B cell (primary cell): ENCODE results near the gene TNPO3. TPM values are rescaled to one million over a fixed set of nuclear protein-coding genes. Genes with fewer than 3 reads are reported as not detected.

ENCODE experiments used
- ATAC-seq: fragments of 200-7000 bp; cut with Tn5 transposase; one replicate; pipeline ENCODE4 v1.10.0; 2021; ENCODE audit warnings: low read depth, mild to moderate bottlenecking, moderate number of reproducible peaks, moderate library complexity
- CTCF ChIA-PET: fragments of 350-600 bp; sonication (Branson Sonifier 250); formaldehyde crosslinking; loops from one replicate; lab custom pipeline; 2021; ENCODE audit warnings: antibody characterized with exemption, inconsistent platforms; lab: Charles Lee
- POLR2A ChIA-PET: fragments of 350-600 bp; sonication (Branson Sonifier 250); formaldehyde crosslinking; loops from one replicate; lab custom pipeline; 2021; ENCODE audit warnings: antibody characterized with exemption; lab: Charles Lee
- DNase-seq: peaks from one replicate; pipeline ENCODE4 v3.0.0; 2013
- H2AFZ ChIP-seq: 2 replicates; pipeline ENCODE4 v1.6.1; 2012; ENCODE audit warnings: mild to moderate bottlenecking, low read depth, low read length; ENCODE audit not compliant: insufficient read depth, poor library complexity, severe bottlenecking
- H3K27ac ChIP-seq, 2 donors: 1 replicate in 1 of 2; 2 replicates in 1 of 2; pipeline ENCODE4 v1.5.1; 2012 to 2013; ENCODE audit warnings: low read length in 2 of 2, mild to moderate bottlenecking in 2 of 2, moderate library complexity in 1 of 2
- H3K27me3 ChIP-seq, 4 experiments: fragments of 200-600 bp in 1 of 4; sonication (generic) in 1 of 4; replicated peaks in 1 of 4; 1 replicate in 2 of 4; 2 replicates in 2 of 4; pipeline versions ENCODE4 v1.6.1 to v1.7.0; 2013 to 2016; ENCODE audit warnings: low read length in 3 of 4, mild to moderate bottlenecking in 2 of 4, mixed read lengths in 1 of 4, moderate library complexity in 1 of 4; ENCODE audit not compliant: insufficient read depth in 4 of 4, control insufficient read depth in 3 of 4; ENCODE audit errors: control extremely low read depth in 1 of 4
- H3K36me3 ChIP-seq, 2 experiments: replicated peaks in 1 of 2; 1 replicate in 1 of 2; 2 replicates in 1 of 2; pipeline versions ENCODE4 v1.6.1 to v1.7.1; 2013; ENCODE audit warnings: low read length in 1 of 2; ENCODE audit not compliant: insufficient read depth in 2 of 2, control insufficient read depth in 1 of 2; ENCODE audit errors: control extremely low read depth in 1 of 2, extremely low read depth in 1 of 2
- H3K4me1 ChIP-seq, 2 donors: fragments of 200-600 bp in 1 of 2; sonication (generic) in 1 of 2; 1 replicate in 1 of 2; 2 replicates in 1 of 2; pipeline versions ENCODE4 v1.5.1 to v1.6.1; 2013 to 2017; ENCODE audit warnings: low read length in 2 of 2; ENCODE audit not compliant: control insufficient read depth in 2 of 2, insufficient read depth in 2 of 2
- H3K4me2 ChIP-seq: replicated peaks from 2 replicates; pipeline ENCODE3; 2012; ENCODE audit warnings: mild to moderate bottlenecking, low read depth, low read length; ENCODE audit not compliant: poor library complexity, severe bottlenecking
- H3K4me3 ChIP-seq, 5 experiments: fragments of 200-600 bp in 1 of 5; sonication (generic) in 1 of 5; 1 replicate in 3 of 5; 2 replicates in 2 of 5; pipeline versions ENCODE4 v1.5.1 to v1.7.0; 2011 to 2016; ENCODE audit warnings: low read length in 4 of 5, mild to moderate bottlenecking in 4 of 5, low read depth in 2 of 5, control low read depth in 1 of 5, moderate library complexity in 1 of 5; ENCODE audit not compliant: insufficient read depth in 1 of 5; ENCODE audit errors: control extremely low read depth in 1 of 5, extremely low read depth in 1 of 5
- H3K79me2 ChIP-seq: fragments of 200-600 bp; sonication (generic); one replicate; pipeline ENCODE4 v1.6.0; 2016; ENCODE audit warnings: low read length; ENCODE audit not compliant: control insufficient read depth, insufficient read depth
- H3K9ac ChIP-seq: fragments of 200-600 bp; sonication (generic); 2 replicates; pipeline ENCODE4 v1.6.1; 2017; ENCODE audit warnings: mild to moderate bottlenecking, low read length, moderate library complexity
- H3K9me3 ChIP-seq, 3 donors: one replicate each; pipeline versions ENCODE4 v1.6.1 to v1.7.1; 2013; ENCODE audit warnings: low read length in 2 of 3; ENCODE audit not compliant: control insufficient read depth in 2 of 3, insufficient read depth in 1 of 3; ENCODE audit errors: control extremely low read depth in 1 of 3
- H4K20me1 ChIP-seq: 2 replicates; pipeline ENCODE4 v1.6.0; 2012; ENCODE audit warnings: mild to moderate bottlenecking, low read length; ENCODE audit not compliant: insufficient read depth, control insufficient read depth, poor library complexity, severe bottlenecking
- H3K27ac Mint-ChIP-seq: one replicate; pipeline ENCODE4 v1.8.0; 2021; ENCODE audit warnings: mixed read lengths
- H3K27me3 Mint-ChIP-seq: one replicate; pipeline ENCODE4 v1.8.0; 2021; ENCODE audit warnings: mixed read lengths
- H3K4me1 Mint-ChIP-seq: one replicate; pipeline ENCODE4 v1.8.0; 2021; ENCODE audit warnings: mixed read lengths
- H3K4me3 Mint-ChIP-seq: one replicate; pipeline ENCODE4 v1.8.0; 2021; ENCODE audit warnings: mixed read lengths
- H3K9me3 Mint-ChIP-seq: one replicate; pipeline ENCODE4 v1.8.0; 2022; ENCODE audit warnings: mixed read lengths; ENCODE audit not compliant: insufficient read depth
- EZH2 ChIP-seq: IDR thresholded peaks from 2 replicates; pipeline ENCODE4 v1.6.1; 2012; ENCODE audit warnings: borderline replicate concordance, low read depth, mild to moderate bottlenecking, moderate library complexity, low read length; ENCODE audit not compliant: insufficient read depth, poor library complexity, severe bottlenecking
- WGBS: methylation state at CpG from one replicate; pipeline ENCODE4 v1.1.5; 2013; ENCODE audit warnings: missing lambda C conversion rate; ENCODE audit not compliant: insufficient coverage; 5-methylcytosine and 5-hydroxymethylcytosine counted together
- intact Hi-C: fragments of 100-400 bp; cut with micrococcal nuclease; formaldehyde crosslinking; loops from one replicate; pipeline ENCODE4 v1.10.0; 2022
- polyA plus RNA-seq: library from polyadenylated mRNA; depleted of rRNA; stranded (reverse); fragments of >200 nt; gene quantifications from 2 replicates; pipeline ENCODE4 v1.2.3, GENCODE V29; 2012
- total RNA-seq, 2 donors: library from RNA; stranded (reverse); fragments of 120-200 nt in 1 of 2; gene quantifications; 1 replicate in 1 of 2; 2 replicates in 1 of 2; pipeline versions ENCODE4 v1.2.3 to v1.2.4, GENCODE V29; 2013 to 2022
- TF ChIP-seq, protein P1 (sequence below): fragments of 200-600 bp; IDR thresholded peaks from one replicate; pipeline ENCODE4 v1.8.0; 2022; ENCODE audit warnings: antibody characterized with exemption, mild to moderate bottlenecking

TNPO3 gene
- total and polyA plus RNA-seq, 2 donors (not counting 1 experiment from before 2014, with no cell fraction given), result 19.0 to 48.3 TPM

DNA sequence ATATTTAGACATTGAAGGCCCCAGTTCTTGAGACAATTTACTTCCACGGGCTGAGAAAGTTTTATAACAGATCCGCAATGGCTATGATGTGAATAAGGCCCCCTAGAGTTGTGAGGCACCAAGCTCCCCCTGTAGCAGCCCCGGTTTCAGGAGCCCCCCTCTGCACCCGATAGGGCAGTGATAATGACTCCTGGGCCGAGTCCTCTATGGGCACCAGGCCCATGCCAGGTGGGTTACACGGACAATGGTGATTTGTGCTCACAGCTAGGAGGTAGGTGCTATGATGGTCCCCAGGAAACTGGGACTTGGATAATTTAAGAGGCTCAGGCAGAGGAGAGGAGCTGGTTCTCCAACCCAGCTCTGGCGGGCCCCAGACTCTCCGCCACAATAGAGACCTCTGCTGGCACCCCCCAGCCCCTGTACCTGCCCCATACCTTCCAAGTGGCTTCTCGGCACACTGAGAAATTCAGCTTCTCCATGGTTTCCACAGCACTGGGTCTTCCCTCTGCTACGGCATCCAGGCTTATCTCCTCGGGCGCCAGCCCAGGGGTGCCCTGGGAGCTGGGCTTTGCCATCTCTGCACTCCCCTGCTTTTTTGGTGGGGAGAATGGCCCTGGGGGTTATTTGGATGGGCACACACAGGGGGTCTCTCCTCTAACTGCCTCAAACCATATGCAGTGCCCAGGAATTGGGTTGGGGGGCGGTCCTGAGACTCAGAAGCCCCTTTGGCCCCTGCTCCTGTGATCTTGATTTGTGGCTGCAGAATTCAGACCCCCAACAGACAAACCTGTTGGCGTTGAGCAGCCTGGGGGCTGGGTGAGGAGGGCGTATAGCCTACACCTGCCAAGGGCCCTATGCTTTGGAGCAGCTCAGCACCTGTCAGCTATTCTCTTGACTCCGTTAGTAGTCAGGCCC lies 132.2 kb downstream of the TNPO3 start:
- no peak for DNase-seq
- no peak overlapping the region for H3K4me3 ChIP-seq
- H3K27me3 Mint-ChIP-seq, result peaks cover 4% of the 10 kb centered on the region
- H3K27ac ChIP-seq, result no peak overlapping the region
- no peak overlapping the region for H3K4me2 ChIP-seq
- no peak overlapping the region for H2AFZ ChIP-seq
- no peaks in the 10 kb centered on the region for H4K20me1 ChIP-seq
- H3K4me3 Mint-ChIP-seq, result no peak overlapping the region
- CTCF ChIA-PET, result interaction anchor here (1.1 kb wide), 1 partner anchor 169 kb away, joined by 3 read pairs; no protein-coding TSS in a partner anchor
- no peaks in the 10 kb centered on the region for H3K9me3 ChIP-seq
- no peaks in the 10 kb centered on the region for H3K36me3 ChIP-seq
- POLR2A ChIA-PET, result interaction anchor here (1.3 kb wide), 1 partner anchor 10 kb away, joined by 4 read pairs; no protein-coding TSS in a partner anchor
- no peak for ATAC-seq
- no peak overlapping the region for H3K9ac ChIP-seq
- TF ChIP-seq EZH2, result no peak
- TF ChIP-seq, protein P1, sequence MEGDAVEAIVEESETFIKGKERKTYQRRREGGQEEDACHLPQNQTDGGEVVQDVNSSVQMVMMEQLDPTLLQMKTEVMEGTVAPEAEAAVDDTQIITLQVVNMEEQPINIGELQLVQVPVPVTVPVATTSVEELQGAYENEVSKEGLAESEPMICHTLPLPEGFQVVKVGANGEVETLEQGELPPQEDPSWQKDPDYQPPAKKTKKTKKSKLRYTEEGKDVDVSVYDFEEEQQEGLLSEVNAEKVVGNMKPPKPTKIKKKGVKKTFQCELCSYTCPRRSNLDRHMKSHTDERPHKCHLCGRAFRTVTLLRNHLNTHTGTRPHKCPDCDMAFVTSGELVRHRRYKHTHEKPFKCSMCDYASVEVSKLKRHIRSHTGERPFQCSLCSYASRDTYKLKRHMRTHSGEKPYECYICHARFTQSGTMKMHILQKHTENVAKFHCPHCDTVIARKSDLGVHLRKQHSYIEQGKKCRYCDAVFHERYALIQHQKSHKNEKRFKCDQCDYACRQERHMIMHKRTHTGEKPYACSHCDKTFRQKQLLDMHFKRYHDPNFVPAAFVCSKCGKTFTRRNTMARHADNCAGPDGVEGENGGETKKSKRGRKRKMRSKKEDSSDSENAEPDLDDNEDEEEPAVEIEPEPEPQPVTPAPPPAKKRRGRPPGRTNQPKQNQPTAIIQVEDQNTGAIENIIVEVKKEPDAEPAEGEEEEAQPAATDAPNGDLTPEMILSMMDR, result no peak
- WGBS, result 95% methylated on average over 13 of the region's 16 CpGs
- H3K9me3 Mint-ChIP-seq, result no peaks in the 10 kb centered on the region
- intact Hi-C loops, result no loop called here
- H3K27me3 ChIP-seq, result no peaks in the 10 kb centered on the region
- no peak overlapping the region for H3K27ac Mint-ChIP-seq
- H3K4me1 Mint-ChIP-seq, result peaks cover 7% of the 10 kb centered on the region
- no peaks in the 10 kb centered on the region for H3K79me2 ChIP-seq
- H3K4me1 ChIP-seq, result no peaks in the 10 kb centered on the region

DNA sequence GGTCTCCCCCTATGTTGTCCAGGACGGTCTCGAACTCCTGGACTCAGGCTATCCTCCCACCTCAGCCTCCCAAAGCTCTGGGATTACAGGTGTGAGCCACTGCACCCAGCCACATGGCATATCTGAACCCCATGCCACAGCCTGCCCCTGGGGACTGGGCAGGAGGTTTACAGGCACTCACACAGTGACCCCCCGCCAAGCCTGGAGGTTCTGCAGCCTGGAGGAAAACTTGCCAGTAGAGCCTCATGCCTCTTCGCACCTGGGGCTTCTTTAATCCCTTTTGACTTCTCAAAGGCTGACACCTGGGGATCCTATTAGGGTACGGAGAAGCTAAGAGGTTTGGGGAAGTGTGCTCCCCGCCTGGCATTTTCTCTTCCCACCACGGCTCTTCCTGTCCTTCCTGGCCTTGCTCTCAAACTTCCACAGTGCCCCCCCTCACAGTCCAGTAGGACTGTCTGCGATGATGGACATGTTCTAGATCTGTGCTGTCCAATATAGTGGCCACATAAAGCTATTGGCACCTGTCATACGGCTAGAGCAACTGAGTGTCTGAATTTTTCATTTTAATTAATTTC lies 133.0 kb downstream of the TNPO3 start:
- no peaks in the 10 kb centered on the region for H3K27me3 ChIP-seq
- H3K27me3 Mint-ChIP-seq, result peaks cover 4% of the 10 kb centered on the region
- ChIA-PET POLR2A (interaction anchor here (1.3 kb wide), 1 partner anchor 11 kb away, joined by 4 read pairs; no protein-coding TSS in a partner anchor), CTCF (no interaction called here)
- H3K79me2 ChIP-seq, result no peaks in the 10 kb centered on the region
- H4K20me1 ChIP-seq, result no peaks in the 10 kb centered on the region
- H3K4me3 ChIP-seq, result no peak overlapping the region
- 83% methylated on average over 7 of the region's 9 CpGs for WGBS
- DNase-seq, result no peak
- H3K9me3 ChIP-seq, result no peaks in the 10 kb centered on the region
- no peaks in the 10 kb centered on the region for H3K36me3 ChIP-seq
- TF ChIP-seq, protein P1, result no peak
- no peak for TF ChIP-seq EZH2
- H3K4me1 ChIP-seq, result no peaks in the 10 kb centered on the region
- ATAC-seq, result no peak
- no peak overlapping the region for H3K4me2 ChIP-seq
- peaks cover 7% of the 10 kb centered on the region for H3K4me1 Mint-ChIP-seq
- no peak overlapping the region for H3K4me3 Mint-ChIP-seq
- no peaks in the 10 kb centered on the region for H3K9me3 Mint-ChIP-seq
- intact Hi-C loops, result no loop called here
- no peak overlapping the region for H3K27ac Mint-ChIP-seq
- no peak overlapping the region for H3K9ac ChIP-seq
- no peak overlapping the region for H3K27ac ChIP-seq
- no peak overlapping the region for H2AFZ ChIP-seq
